SHP77 (cell line): Measurements from ENCODE around the gene NPIPB4.
A peak's percentile ranks its signal among the peaks of the same experiment; 100 is the strongest.
"Not testable (repeated sequence)": the region's sequence is repeated elsewhere in the genome, so short reads cannot be mapped to it uniquely, and the experiment has no call there.

Source experiments
- DNase-seq, 2 experiments: peaks; one replicate each; lab custom pipeline; 2025; lab: John Stamatoyannopoulos, UW

The NPIPB4 gene

GRCh38 chr16:21857656-21858055, at the start of gene NPIPB4:
TSS of gene NPIPB4 (minus strand) at chr16:21857756. CDS start at chr16:21857378, 378 bp downstream.
- not testable (repeated sequence) for DNase-seq

DNA sequence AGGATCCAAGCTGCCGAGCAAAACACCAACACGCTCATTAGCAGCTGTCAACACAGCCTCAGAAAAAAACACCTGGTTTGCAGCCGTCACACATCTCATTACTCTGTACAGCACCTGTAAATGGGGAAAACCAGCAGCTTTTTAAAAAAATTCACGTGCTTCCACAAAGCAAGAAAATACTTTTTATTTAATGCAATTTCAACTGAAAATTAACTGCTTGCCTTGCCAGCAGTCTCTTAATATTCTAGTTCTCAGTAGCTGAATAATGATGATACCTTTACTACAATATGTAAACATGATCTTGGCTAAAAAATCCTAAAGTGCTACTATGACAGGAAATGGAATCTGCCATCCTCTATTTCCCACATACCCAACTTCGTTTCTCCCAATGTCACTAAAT, 41.4 kb upstream of the NPIPB4 start:
- DNase-seq, result not testable (repeated sequence)

DNA sequence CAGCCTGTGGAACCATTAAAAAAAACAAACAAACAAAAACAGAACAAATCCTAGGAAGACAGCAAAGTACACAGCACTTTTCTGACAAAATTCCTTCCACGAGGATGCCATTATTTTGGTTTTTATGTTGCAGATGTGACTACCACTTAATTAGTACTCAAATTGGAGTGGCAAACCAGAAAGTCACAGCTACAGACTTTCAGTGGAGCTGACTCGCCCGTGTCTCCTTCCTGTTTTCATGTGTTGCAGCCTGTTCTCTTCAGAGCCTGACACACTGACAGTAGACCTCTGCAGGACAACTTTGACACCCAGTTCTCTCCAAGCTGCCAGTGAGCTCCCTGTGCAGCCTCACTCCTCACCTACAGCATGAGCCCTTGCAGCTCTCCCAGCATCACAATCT, 24.4 kb upstream of the NPIPB4 start:
- DNase-seq, result not testable (repeated sequence)

DNA sequence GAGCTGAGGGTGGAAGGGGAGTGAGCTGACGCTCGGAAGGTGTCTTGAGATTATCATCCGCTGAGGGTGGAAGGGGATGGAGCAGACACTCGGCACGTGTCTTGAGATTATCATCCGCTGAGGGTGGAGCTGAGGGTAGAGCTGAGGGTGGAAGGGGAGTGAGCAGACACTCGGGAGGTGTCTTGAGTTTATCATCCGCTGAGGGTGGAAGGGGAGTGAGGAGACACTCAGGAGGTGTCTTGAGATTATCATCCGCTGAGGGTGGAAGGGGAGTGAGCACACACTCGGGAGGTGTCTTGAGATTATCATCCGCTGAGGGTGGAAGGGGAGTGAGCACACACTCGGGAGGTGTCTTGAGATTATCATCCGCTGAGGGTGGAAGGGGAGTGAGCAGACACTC, 20.4 kb downstream of the NPIPB4 start:
- DNase-seq, result not testable (repeated sequence)

DNA sequence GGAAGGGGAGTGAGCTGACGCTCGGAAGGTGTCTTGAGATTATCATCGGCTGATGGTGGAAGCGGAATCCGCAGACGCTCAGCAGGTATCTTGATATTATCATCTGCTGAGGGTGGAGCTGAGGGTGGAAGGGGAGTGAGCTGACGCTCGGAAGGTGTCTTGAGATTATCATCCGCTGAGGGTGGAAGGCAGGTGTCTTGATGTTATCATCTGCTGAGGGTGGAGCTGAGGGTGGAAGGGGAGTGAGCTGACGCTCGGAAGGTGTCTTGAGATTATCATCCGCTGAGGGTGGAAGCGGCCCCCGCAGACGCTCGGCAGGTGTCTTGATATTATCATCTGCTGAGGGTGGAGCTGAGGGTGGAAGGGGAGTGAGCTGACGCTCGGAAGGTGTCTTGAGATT, 21.2 kb downstream of the NPIPB4 start:
- DNase-seq, result not testable (repeated sequence)

DNA sequence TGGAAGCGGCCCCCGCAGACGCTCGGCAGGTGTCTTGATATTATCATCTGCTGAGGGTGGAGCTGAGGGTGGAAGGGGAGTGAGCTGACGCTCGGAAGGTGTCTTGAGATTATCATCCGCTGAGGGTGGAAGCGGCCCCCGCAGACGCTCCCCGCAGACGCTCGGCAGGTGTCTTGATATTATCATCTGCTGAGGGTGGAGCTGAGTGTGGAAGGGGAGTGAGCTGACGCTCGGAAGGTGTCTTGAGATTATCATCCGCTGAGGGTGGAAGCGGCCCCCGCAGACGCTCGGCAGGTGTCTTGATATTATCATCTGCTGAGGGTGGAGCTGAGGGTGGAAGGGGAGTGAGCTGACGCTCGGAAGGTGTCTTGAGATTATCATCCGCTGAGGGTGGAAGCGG, 21.8 kb downstream of the NPIPB4 start:
- DNase-seq, result not testable (repeated sequence)

- DNase-seq, result not testable (repeated sequence)
Observed at GRCh38 chr16:21834211-21834610, 23.3 kb downstream of the NPIPB4 start.

DNA sequence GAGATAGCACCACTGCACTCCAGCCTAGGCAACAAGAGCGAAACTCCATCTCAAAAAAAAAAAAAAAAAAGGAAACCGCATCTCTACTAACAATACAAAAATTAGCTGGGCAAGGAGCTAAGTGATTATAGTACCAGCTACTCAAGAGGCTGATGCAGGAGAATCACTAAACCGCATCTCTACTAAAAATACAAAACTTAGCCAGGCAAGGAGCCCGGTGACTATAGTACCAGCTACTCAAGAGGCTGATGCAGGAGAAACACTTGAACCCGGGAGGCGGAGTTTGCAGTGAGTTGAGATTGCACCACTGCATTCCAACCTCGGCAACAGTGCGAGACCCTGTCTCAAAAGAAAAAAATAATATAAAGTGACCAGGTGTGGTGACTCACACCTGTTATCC, 27.6 kb downstream of the NPIPB4 start:
- not testable (repeated sequence) for DNase-seq

- DNase-seq, result not testable (repeated sequence)
Observed at GRCh38 chr16:21826067-21826706, 31.4 kb downstream of the NPIPB4 start.

GRCh38 chr16:21825526-21825925, 32.0 kb downstream of the NPIPB4 start:
- DNase-seq, result not testable (repeated sequence)

- not testable (repeated sequence) for DNase-seq
Observed at GRCh38 chr16:21823258-21823657, 34.3 kb downstream of the NPIPB4 start.

DNA sequence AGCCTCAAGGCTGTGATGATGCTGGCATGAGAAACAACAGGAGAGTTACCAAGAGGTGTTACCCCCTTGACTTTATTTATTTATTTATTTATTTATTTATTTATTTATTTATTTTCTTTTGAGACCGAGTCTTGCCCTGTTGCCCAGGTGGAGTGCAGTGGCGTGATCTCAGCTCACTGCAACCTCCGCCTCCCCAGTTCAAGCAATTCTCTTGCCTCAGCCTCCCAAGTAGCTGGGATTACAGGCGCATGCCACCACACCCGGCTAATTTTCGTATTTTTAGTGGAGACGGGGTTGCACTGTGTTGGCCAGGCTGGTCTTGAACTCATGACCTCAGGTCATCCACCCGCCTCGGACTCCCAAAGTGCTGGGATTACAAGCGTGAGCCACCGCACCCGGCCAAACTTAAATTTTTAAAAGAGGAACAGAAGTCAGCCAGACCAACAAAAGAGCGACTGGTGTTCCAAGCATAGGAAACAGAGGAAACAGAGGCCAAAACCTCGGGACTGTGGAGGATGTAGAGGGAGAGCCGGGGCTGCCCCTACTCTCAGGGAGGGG, 36.6 kb downstream of the NPIPB4 start:
- not testable (repeated sequence) for DNase-seq

DNA sequence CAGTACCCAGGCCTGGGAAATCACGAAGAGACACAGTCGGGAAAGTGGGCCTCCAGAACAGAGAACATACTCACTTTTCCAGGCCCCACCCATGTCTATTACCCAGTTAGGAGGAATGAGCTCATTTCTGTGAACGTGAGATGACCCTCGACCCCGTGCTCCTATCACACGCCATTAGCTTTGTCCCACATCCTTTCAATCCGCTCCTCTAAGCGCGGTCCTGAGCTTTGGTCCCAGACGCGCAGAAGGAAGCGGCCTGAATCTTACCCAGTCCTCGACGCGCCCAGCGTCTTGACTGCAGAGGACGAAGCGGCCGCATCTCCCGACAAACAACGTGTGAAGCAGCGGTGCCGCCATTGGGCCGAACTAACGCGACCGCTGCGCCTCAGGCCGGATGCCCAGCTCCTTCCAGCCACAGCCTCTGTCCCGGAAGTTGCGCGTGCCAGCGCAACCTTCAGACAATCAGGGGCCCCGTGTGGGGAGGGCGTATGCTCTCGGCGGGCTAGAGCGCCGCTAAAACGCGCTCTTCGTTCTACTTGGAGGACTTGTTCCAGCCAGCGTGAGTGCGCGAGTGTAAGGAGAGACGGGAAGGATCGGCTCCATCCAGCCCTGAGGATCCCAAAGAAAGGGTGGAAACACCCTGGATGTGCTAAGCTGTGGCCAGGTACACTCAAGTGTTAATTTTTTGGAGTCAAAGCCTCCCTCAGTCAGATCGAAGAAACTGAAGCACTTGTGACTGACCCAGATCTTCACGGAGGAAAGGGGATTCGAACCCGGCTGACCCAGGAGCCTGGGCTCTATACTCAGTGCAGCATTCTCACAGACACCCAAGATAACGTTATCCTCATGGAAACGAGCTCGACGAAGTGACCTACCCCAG, 37.3 kb downstream of the NPIPB4 start:
- DNase-seq, result peak; percentile 79 to 84

GRCh38 chr16:21819617-21820016, 37.9 kb downstream of the NPIPB4 start:
- not testable (repeated sequence) for DNase-seq

DNA sequence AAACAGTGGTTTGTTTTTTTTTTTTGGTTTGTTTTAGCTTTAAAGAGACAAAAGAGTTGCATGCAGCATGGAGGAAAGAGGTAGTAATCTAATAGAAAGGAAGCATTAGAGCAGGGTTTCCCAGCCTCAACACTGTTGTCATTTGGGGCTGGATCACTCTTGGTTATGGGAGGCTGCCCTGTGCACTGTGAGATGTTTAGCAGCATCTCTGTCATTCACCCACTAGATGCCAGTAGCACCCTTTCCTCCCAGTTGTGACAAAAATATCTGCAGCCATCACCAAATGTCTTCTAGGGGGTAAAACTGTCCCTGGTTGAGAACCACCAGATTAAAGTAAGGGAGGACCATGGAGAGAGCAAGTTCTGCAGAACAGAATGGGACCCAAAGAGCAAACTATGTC, 40.5 kb downstream of the NPIPB4 start:
- not testable (repeated sequence) for DNase-seq

- DNase-seq, result not testable (repeated sequence)
Observed at GRCh38 chr16:21815694-21816093, 41.9 kb downstream of the NPIPB4 start.

DNA sequence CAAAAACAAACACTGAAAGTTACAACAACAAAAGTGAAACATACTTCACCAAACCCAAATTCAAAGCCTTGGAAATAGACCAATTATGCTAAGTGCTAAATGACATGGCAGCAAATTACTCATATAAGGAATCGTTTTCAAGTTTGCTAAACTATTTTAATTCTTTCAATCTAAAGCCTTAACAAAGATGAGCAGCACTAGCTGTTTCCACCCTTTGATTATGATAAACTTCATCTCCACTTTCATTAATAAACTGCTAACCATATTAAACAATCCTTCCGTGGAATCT, 55.2 kb downstream of the NPIPB4 start:
- not testable (repeated sequence) for DNase-seq

- DNase-seq, result peak in 1 of 2 experiments; percentile 18
Observed at GRCh38 chr16:21801538-21802374, 55.8 kb downstream of the NPIPB4 start.

DNA sequence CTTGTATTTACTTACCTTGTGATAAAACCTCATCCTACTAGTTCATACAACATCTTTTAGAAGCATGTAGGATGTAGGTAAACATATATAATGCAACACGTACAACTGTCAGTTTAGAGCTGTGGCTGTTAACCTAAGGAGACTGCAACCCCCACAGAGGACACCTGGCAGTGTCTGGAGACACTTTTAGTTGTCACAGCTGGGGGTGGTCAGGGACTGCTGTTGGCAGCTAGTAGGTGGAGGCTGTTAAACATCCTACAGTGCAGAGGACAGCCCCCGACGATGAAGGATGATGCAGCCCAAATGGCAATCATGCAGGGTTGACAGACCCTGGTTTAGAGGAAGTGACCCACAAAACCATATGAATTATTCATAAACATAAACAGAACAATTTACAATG, 59.0 kb downstream of the NPIPB4 start:
- not testable (repeated sequence) for DNase-seq

- not testable (repeated sequence) for DNase-seq
Observed at GRCh38 chr16:21793310-21793709, 64.2 kb downstream of the NPIPB4 start.

- not testable (repeated sequence) for DNase-seq
Observed at GRCh38 chr16:21790506-21790905, 67.0 kb downstream of the NPIPB4 start.
